ENCODE measurements around the gene KCNT2.

GRCh38 chr1:196493881-196494280 lies 114.4 kb downstream of the KCNT2 start:
- TF ChIP-seq POLR2A (IDR thresholded peaks at IDR 0.05; ENCODE audit: low read depth, low read length) (no peak), POLR2AphosphoS5 (IDR thresholded peaks at IDR 0.05; ENCODE audit: low read depth, low read length) (no peak), SPI1 (IDR thresholded peaks at IDR 0.05; ENCODE audit: low read depth, low read length) (no peak)
